ENCODE results near the gene GNL3.
"Not testable (repeated sequence)": the region's sequence is repeated elsewhere in the genome, so short reads cannot be mapped to it uniquely, and the experiment has no call there.

Gene GNL3

DNA sequence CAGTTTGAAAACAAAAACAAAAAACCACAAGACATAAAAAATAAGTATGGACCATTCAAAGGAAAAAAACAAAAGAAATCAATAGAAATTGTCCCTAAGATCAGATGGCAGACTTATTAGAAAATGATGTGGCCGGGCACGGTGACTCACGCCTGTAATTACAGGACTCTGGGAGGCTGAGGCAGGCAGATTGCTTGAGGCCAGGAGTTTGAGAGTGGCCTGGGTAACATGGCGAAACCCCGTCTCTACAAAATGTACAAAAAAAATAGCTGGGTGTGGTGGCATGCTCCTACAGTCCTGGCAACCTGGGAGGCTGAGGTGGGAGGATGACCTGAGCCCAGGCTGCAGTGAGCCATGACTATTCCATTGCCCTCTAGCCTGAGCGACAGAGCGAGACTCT, 36.7 kb downstream of the GNL3 start:
- TF ChIP-seq LEF1 (IDR thresholded peaks at IDR 0.05; ENCODE audit: borderline replicate concordance), result no peak
- no peak for TF ChIP-seq SUZ12 (IDR thresholded peaks at IDR 0.05)
- TF ChIP-seq TARDBP (IDR thresholded peaks at IDR 0.05), result no peak
- TF ChIP-seq FOXA1 (IDR thresholded peaks at IDR 0.05), result no peak
- TF ChIP-seq FOXK2 (IDR thresholded peaks at IDR 0.05), result no peak
- no peak for TF ChIP-seq PKNOX1 (IDR thresholded peaks at IDR 0.05)
- TF ChIP-seq ZNF384 (IDR thresholded peaks at IDR 0.05), result no peak
- TF ChIP-seq L3MBTL2 (conservative IDR thresholded peaks at IDR 0.05), result no peak
- no peak for TF ChIP-seq FOXM1 (IDR thresholded peaks at IDR 0.05; ENCODE audit: borderline replicate concordance)
- no peak for TF ChIP-seq BHLHE40 (IDR thresholded peaks at IDR 0.05; ENCODE audit: borderline replicate concordance)
- TF ChIP-seq ARNT (IDR thresholded peaks at IDR 0.05), result no peak
- TF ChIP-seq SP1 (IDR thresholded peaks at IDR 0.05), result no peak
- ChIA-PET POLR2A (interaction anchor here (0.7 kb wide), 1 partner anchor 17 kb away, joined by 3 read pairs; the partner anchor contains the start of genes GLT8D1 and SPCS1), CTCF (no interaction called here)
- no peak for DNase-seq (ENCODE audit: extremely low spot score)

- ChIA-PET POLR2A (no interaction called here), CTCF (no interaction called here)
- no peak for DNase-seq (ENCODE audit: extremely low spot score)
- no peak for TF ChIP-seq ARNT (IDR thresholded peaks at IDR 0.05)
- no peak for TF ChIP-seq FOXM1 (IDR thresholded peaks at IDR 0.05; ENCODE audit: borderline replicate concordance)
- TF ChIP-seq PKNOX1 (IDR thresholded peaks at IDR 0.05), result no peak
- TF ChIP-seq TARDBP (IDR thresholded peaks at IDR 0.05), result no peak
- no peak for TF ChIP-seq SP1 (IDR thresholded peaks at IDR 0.05)
- no peak for TF ChIP-seq HDGF (IDR thresholded peaks at IDR 0.05; ENCODE audit: borderline replicate concordance)
- no peak for TF ChIP-seq CTBP1 (IDR thresholded peaks at IDR 0.05; ENCODE audit: borderline replicate concordance)
- no peak for TF ChIP-seq ZNF384 (IDR thresholded peaks at IDR 0.05)
- TF ChIP-seq BHLHE40 (IDR thresholded peaks at IDR 0.05; ENCODE audit: borderline replicate concordance), result no peak
- no peak for TF ChIP-seq FOXA1 (IDR thresholded peaks at IDR 0.05)
- TF ChIP-seq ELF4 (IDR thresholded peaks at IDR 0.05), result no peak
Measured at GRCh38 chr3:52723935-52724334, 38.1 kb downstream of the GNL3 start.

- CTCF ChIA-PET, result no interaction called here
- no peak for TF ChIP-seq SP1 (IDR thresholded peaks at IDR 0.05)
- no peak for TF ChIP-seq HDGF (IDR thresholded peaks at IDR 0.05; ENCODE audit: borderline replicate concordance)
- TF ChIP-seq BHLHE40 (IDR thresholded peaks at IDR 0.05; ENCODE audit: borderline replicate concordance), result no peak
- no peak for TF ChIP-seq ARNT (IDR thresholded peaks at IDR 0.05)
- POLR2A ChIA-PET, result no interaction called here
- DNase-seq (ENCODE audit: extremely low spot score), result no peak
Measured at GRCh38 chr3:52724511-52724910, 38.7 kb downstream of the GNL3 start.

DNA sequence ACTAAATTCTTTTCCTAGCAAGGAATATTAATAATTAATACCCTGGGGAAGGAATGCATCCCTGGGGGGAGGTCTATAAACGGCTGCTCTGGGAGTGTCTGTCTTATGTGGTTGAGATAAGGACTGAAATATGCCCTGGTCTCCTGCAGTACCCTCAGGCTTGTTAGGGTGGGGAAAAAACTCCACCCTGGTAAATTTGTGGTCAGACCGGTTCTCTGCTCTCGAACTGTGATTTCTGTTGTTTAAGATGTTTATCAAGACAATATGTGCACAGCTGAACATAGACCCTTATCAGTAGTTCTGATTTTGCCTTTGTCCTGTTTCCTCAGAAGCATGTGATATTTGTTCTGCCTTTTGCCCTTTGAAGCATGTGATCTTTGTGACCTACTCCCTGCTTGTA, 42.9 kb downstream of the GNL3 start:
- POLR2A ChIA-PET; CTCF ChIA-PET; DNase-seq (ENCODE audit: extremely low spot score): not testable (repeated sequence)

- DNase-seq (ENCODE audit: extremely low spot score), result no peak
- ChIA-PET CTCF (no interaction called here), POLR2A (no interaction called here)
- no peak for TF ChIP-seq FOXA1 (IDR thresholded peaks at IDR 0.05)
- TF ChIP-seq FOXM1 (IDR thresholded peaks at IDR 0.05; ENCODE audit: borderline replicate concordance), result no peak
- no peak for TF ChIP-seq PKNOX1 (IDR thresholded peaks at IDR 0.05)
- TF ChIP-seq L3MBTL2 (conservative IDR thresholded peaks at IDR 0.05), result no peak
Measured at GRCh38 chr3:52730681-52731080, 44.8 kb downstream of the GNL3 start.

GRCh38 chr3:52731590-52731989, 45.8 kb downstream of the GNL3 start:
- POLR2A ChIA-PET, result no interaction called here

More at GRCh38 chr3:52731590-52731989, 45.8 kb downstream of the GNL3 start:
- no peak for DNase-seq (ENCODE audit: extremely low spot score)
- CTCF ChIA-PET, result no interaction called here
- TF ChIP-seq HDGF (IDR thresholded peaks at IDR 0.05; ENCODE audit: borderline replicate concordance) (no peak), ARNT (IDR thresholded peaks at IDR 0.05) (no peak), CTBP1 (IDR thresholded peaks at IDR 0.05; ENCODE audit: borderline replicate concordance) (no peak), FOXM1 (IDR thresholded peaks at IDR 0.05; ENCODE audit: borderline replicate concordance) (no peak), SUZ12 (IDR thresholded peaks at IDR 0.05) (no peak), BHLHE40 (IDR thresholded peaks at IDR 0.05; ENCODE audit: borderline replicate concordance) (no peak), ZNF384 (IDR thresholded peaks at IDR 0.05) (no peak), NFRKB (IDR thresholded peaks at IDR 0.05) (no peak), FOXK2 (IDR thresholded peaks at IDR 0.05) (no peak), PKNOX1 (IDR thresholded peaks at IDR 0.05) (no peak), FOXA1 (IDR thresholded peaks at IDR 0.05) (no peak), ELF4 (IDR thresholded peaks at IDR 0.05) (no peak), TARDBP (IDR thresholded peaks at IDR 0.05) (no peak), SP1 (IDR thresholded peaks at IDR 0.05) (no peak), LEF1 (IDR thresholded peaks at IDR 0.05; ENCODE audit: borderline replicate concordance) (no peak), L3MBTL2 (conservative IDR thresholded peaks at IDR 0.05) (no peak)

All from HEK293T (cell line).